GM13977 (cell line): Measurements from ENCODE around the gene CBS.
"Not testable (repeated sequence)": the region's sequence is repeated elsewhere in the genome, so short reads cannot be mapped to it uniquely, and the experiment has no call there.

Experiments used
- DNase-seq: peaks from one replicate; pipeline ENCODE4 v3.0.0; 2012; ENCODE audit warnings: low spot score
- in situ Hi-C: fragments of 300-500 bp; cut with MboI; formaldehyde crosslinking; loops from one replicate; pipeline ENCODE4 v1.12.0; 2022; ENCODE audit warnings: low sequenced_read_pairs, low pct_unique_long_range_greater_than_20kb, mixed read lengths, inconsistent platforms; ENCODE audit not compliant: unreplicated experiment

The CBS gene

GRCh38 chr21:43074401-43075169, 1.1 kb downstream of the CBS start:
- in situ Hi-C loops, DNase-seq: not testable (repeated sequence)

- DNase-seq, in situ Hi-C loops: not testable (repeated sequence)
Observed at GRCh38 chr21:43072742-43073141, 2.9 kb downstream of the CBS start.

GRCh38 chr21:43069682-43070081, 6.0 kb downstream of the CBS start:
- DNase-seq, in situ Hi-C loops: not testable (repeated sequence)

GRCh38 chr21:43068065-43068464, 7.6 kb downstream of the CBS start:
- DNase-seq, in situ Hi-C loops: not testable (repeated sequence)

GRCh38 chr21:43066690-43067089, 8.9 kb downstream of the CBS start:
- in situ Hi-C loops, DNase-seq: not testable (repeated sequence)

GRCh38 chr21:43065991-43066390, 9.6 kb downstream of the CBS start:
- DNase-seq = not testable (repeated sequence)

GRCh38 chr21:43064265-43064917, 11.2 kb downstream of the CBS start:
- DNase-seq, in situ Hi-C loops: not testable (repeated sequence)

More at GRCh38 chr21:43065991-43066390, 9.6 kb downstream of the CBS start:
- in situ Hi-C loops = not testable (repeated sequence)

- DNase-seq, in situ Hi-C loops: not testable (repeated sequence)
Observed at GRCh38 chr21:43062955-43063664, 12.5 kb downstream of the CBS start.

GRCh38 chr21:43053112-43053511, 22.5 kb downstream of the CBS start:
- in situ Hi-C loops, DNase-seq: not testable (repeated sequence)

- in situ Hi-C loops = not testable (repeated sequence)
Observed at GRCh38 chr21:43045876-43046821, 29.5 kb downstream of the CBS start.

GRCh38 chr21:43045165-43045875, 30.3 kb downstream of the CBS start:
- DNase-seq, in situ Hi-C loops: not testable (repeated sequence)

More at GRCh38 chr21:43045876-43046821, 29.5 kb downstream of the CBS start:
- not testable (repeated sequence) for DNase-seq

GRCh38 chr21:43044547-43044946, 31.1 kb downstream of the CBS start:
- in situ Hi-C loops = not testable (repeated sequence)

GRCh38 chr21:43043291-43043690, 32.3 kb downstream of the CBS start:
- DNase-seq, in situ Hi-C loops: not testable (repeated sequence)

More at GRCh38 chr21:43044547-43044946, 31.1 kb downstream of the CBS start:
- not testable (repeated sequence) for DNase-seq

GRCh38 chr21:43042169-43042568, 33.5 kb downstream of the CBS start:
- in situ Hi-C loops, DNase-seq: not testable (repeated sequence)

- in situ Hi-C loops, DNase-seq: not testable (repeated sequence)
Observed at GRCh38 chr21:43038659-43039044, 37.0 kb downstream of the CBS start.

GRCh38 chr21:43037918-43038658, 37.5 kb downstream of the CBS start:
- in situ Hi-C loops, DNase-seq: not testable (repeated sequence)
